Measurements from ENCODE around the gene MARK3.
A peak's percentile ranks its signal among the peaks of the same experiment; 100 is the strongest.

MARK3 gene

GRCh38 chr14:103385152-103385928 lies at the start of gene MARK3:
TSS of gene MARK3 (plus strand) at chr14:103385415. CDS start at chr14:103386030, 615 bp downstream.
- peak; percentile 4 for TF ChIP-seq CTCF (IDR thresholded peaks at IDR 0.05; ENCODE audit: extremely low read depth, missing control alignments)
- DNase-seq (ENCODE audit: low spot score): peak; percentile 99

- no peak for DNase-seq (ENCODE audit: low spot score)
- TF ChIP-seq CTCF (IDR thresholded peaks at IDR 0.05; ENCODE audit: extremely low read depth, missing control alignments): no peak
Measured at GRCh38 chr14:103336191-103336590, 49.0 kb upstream of the MARK3 start.

GRCh38 chr14:103337794-103338193 lies 47.4 kb upstream of the MARK3 start:
- DNase-seq (ENCODE audit: low spot score): no peak
- no peak for TF ChIP-seq CTCF (IDR thresholded peaks at IDR 0.05; ENCODE audit: extremely low read depth, missing control alignments)

GRCh38 chr14:103339561-103339960 lies 45.7 kb upstream of the MARK3 start:
- no peak for DNase-seq (ENCODE audit: low spot score)

GRCh38 chr14:103340480-103341212 lies 44.6 kb upstream of the MARK3 start:
- DNase-seq (ENCODE audit: low spot score): no peak
- TF ChIP-seq CTCF (IDR thresholded peaks at IDR 0.05; ENCODE audit: extremely low read depth, missing control alignments): no peak

More at GRCh38 chr14:103339561-103339960, 45.7 kb upstream of the MARK3 start:
- no peak for TF ChIP-seq CTCF (IDR thresholded peaks at IDR 0.05; ENCODE audit: extremely low read depth, missing control alignments)

GRCh38 chr14:103341250-103342129 lies 43.7 kb upstream of the MARK3 start:
- no peak for TF ChIP-seq CTCF (IDR thresholded peaks at IDR 0.05; ENCODE audit: extremely low read depth, missing control alignments)
- no peak for DNase-seq (ENCODE audit: low spot score)

Measured in GM20000 (cell line).